HEK293 (cell line): Measurements from ENCODE around the gene LRRC53.

Experiments
- CTCF ChIA-PET: fragments of 350-600 bp; formaldehyde crosslinking; extraction: SDS; loops from one replicate; lab custom pipeline; 2021; ENCODE audit warnings: antibody characterized with exemption; lab: Yijun Ruan, JAX
- POLR2A ChIA-PET: fragments of 300-600 bp; formaldehyde crosslinking; extraction: SDS; loops from one replicate; lab custom pipeline; 2020; ENCODE audit warnings: antibody characterized with exemption, inconsistent platforms; lab: Yijun Ruan, JAX
- H3K27ac ChIP-seq: fragments of 200-500 bp; sonication (Bioruptor generic); 2 replicates; pipeline ENCODE4 v1.5.1; 2014; ENCODE audit warnings: low read depth, low read length, control low read depth, inconsistent platforms; ENCODE audit errors: extremely low read depth
- H3K36me3 ChIP-seq, 2 experiments: fragments of 200-500 bp in 1 of 2; sonication (Bioruptor generic) in 1 of 2; 1 replicate in 1 of 2; 2 replicates in 1 of 2; pipeline ENCODE4 v1.5.1; 2014 to 2017; ENCODE audit warnings: inconsistent platforms in 2 of 2, low read length in 2 of 2; ENCODE audit not compliant: control insufficient read depth in 2 of 2, insufficient read depth in 1 of 2
- H3K4me1 ChIP-seq: fragments of 200-500 bp; sonication (Bioruptor generic); 2 replicates; pipeline ENCODE4 v1.5.1; 2014; ENCODE audit warnings: mild to moderate bottlenecking, low read length, inconsistent platforms; ENCODE audit not compliant: control insufficient read depth, insufficient read depth
- H3K4me3 ChIP-seq: 2 replicates; pipeline ENCODE4 v1.5.1; 2011; ENCODE audit warnings: low read depth, mild to moderate bottlenecking, control low read depth, low read length, moderate library complexity
- H3K9me3 ChIP-seq: fragments of 200-500 bp; sonication (Bioruptor generic); 2 replicates; pipeline ENCODE4 v1.5.1; 2014; ENCODE audit warnings: low read depth, low read length, inconsistent platforms; ENCODE audit not compliant: control insufficient read depth, insufficient read depth
- GLIS2 ChIP-seq: fragments of 450-650 bp; formaldehyde crosslinking; IDR thresholded peaks from 2 replicates; pipeline ENCODE4 v1.5.1; 2016; ENCODE audit warnings: missing biosample characterization, missing genetic modification characterization
- SP7 ChIP-seq: fragments of 450-650 bp; formaldehyde crosslinking; IDR thresholded peaks from 2 replicates; pipeline ENCODE4 v1.5.1; 2016; ENCODE audit warnings: missing biosample characterization, missing genetic modification characterization
- ZBTB7A ChIP-seq: fragments of 450-650 bp; formaldehyde crosslinking; IDR thresholded peaks from 2 replicates; pipeline ENCODE4 v1.5.1; 2016; ENCODE audit warnings: low read depth, missing biosample characterization, missing genetic modification characterization
- ZFP3 ChIP-seq: fragments of 450-650 bp; formaldehyde crosslinking; IDR thresholded peaks from 2 replicates; pipeline ENCODE4 v1.5.1; 2016; ENCODE audit warnings: low read depth, missing biosample characterization, missing genetic modification characterization
- ZNF155 ChIP-seq: fragments of 450-650 bp; formaldehyde crosslinking; IDR thresholded peaks from 2 replicates; pipeline ENCODE4 v1.5.1; 2016; ENCODE audit warnings: missing biosample characterization, missing genetic modification characterization
- ZNF335 ChIP-seq: fragments of 450-650 bp; formaldehyde crosslinking; conservative IDR thresholded peaks from 2 replicates; pipeline ENCODE4 v1.5.1; 2016; ENCODE audit warnings: missing biosample characterization, missing genetic modification characterization
- TF ChIP-seq, protein P1 (sequence below): fragments of 450-650 bp; formaldehyde crosslinking; conservative IDR thresholded peaks from 2 replicates; pipeline ENCODE4 v1.5.1; 2016; ENCODE audit warnings: low read depth, missing biosample characterization, missing genetic modification characterization
- TF ChIP-seq, protein P2 (sequence below): fragments of 450-650 bp; formaldehyde crosslinking; IDR thresholded peaks from 2 replicates; pipeline ENCODE4 v1.5.1; 2016; ENCODE audit warnings: missing biosample characterization, missing genetic modification characterization
- TF ChIP-seq, protein P3 (sequence below): fragments of 450-650 bp; formaldehyde crosslinking; IDR thresholded peaks from 2 replicates; pipeline ENCODE4 v1.5.0; 2017; ENCODE audit warnings: missing biosample characterization, missing genetic modification characterization, borderline replicate concordance
- TF ChIP-seq, protein P4 (sequence below): fragments of 450-650 bp; formaldehyde crosslinking; IDR thresholded peaks from 2 replicates; pipeline ENCODE4 v1.5.1; 2016; ENCODE audit warnings: missing biosample characterization, missing genetic modification characterization, borderline replicate concordance

LRRC53 gene

DNA sequence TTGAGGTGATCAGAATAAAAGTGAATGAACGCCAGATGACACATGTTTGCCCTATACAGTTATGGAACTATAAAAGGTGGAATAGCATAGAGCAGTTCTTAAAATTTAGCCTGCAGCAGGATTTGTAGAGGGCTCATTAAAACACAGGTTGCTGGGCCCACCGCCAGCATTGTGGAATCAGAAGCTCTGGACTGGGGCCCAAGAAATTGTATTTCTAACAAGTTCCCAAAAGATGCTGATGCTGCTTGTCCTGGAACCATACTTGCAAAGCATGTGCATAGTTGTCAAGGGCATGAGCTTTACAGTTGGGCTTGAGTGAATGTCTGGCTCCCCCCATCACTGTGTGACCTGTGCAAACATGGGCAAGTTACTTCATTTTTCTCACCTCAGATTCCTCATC is 37.5 kb upstream of the LRRC53 start (continued):
- TF ChIP-seq GLIS2 (no peak), ZNF155 (tag by site-specific recombination) (no peak), ZNF335 (no peak), SP7 (tag by site-specific recombination) (no peak), ZFP3 (tag by site-specific recombination) (no peak)
- TF ChIP-seq, protein P1, sequence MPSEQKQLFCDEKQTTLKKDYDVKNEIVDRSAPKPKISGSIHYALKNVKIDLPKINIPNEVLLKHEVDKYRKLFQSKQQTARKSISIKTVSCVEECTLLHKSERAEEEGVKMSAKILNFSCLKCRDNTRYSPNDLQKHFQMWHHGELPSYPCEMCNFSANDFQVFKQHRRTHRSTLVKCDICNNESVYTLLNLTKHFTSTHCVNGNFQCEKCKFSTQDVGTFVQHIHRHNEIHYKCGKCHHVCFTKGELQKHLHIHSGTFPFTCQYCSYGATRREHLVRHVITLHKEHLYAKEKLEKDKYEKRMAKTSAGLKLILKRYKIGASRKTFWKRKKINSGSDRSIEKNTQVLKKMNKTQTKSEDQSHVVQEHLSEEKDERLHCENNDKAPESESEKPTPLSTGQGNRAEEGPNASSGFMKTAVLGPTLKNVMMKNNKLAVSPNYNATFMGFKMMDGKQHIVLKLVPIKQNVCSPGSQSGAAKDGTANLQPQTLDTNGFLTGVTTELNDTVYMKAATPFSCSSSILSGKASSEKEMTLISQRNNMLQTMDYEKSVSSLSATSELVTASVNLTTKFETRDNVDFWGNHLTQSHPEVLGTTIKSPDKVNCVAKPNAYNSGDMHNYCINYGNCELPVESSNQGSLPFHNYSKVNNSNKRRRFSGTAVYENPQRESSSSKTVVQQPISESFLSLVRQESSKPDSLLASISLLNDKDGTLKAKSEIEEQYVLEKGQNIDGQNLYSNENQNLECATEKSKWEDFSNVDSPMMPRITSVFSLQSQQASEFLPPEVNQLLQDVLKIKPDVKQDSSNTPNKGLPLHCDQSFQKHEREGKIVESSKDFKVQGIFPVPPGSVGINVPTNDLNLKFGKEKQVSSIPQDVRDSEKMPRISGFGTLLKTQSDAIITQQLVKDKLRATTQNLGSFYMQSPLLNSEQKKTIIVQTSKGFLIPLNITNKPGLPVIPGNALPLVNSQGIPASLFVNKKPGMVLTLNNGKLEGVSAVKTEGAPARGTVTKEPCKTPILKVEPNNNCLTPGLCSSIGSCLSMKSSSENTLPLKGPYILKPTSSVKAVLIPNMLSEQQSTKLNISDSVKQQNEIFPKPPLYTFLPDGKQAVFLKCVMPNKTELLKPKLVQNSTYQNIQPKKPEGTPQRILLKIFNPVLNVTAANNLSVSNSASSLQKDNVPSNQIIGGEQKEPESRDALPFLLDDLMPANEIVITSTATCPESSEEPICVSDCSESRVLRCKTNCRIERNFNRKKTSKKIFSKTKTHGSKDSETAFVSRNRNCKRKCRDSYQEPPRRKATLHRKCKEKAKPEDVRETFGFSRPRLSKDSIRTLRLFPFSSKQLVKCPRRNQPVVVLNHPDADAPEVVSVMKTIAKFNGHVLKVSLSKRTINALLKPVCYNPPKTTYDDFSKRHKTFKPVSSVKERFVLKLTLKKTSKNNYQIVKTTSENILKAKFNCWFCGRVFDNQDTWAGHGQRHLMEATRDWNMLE (tag by site-specific recombination) = no peak

DNA sequence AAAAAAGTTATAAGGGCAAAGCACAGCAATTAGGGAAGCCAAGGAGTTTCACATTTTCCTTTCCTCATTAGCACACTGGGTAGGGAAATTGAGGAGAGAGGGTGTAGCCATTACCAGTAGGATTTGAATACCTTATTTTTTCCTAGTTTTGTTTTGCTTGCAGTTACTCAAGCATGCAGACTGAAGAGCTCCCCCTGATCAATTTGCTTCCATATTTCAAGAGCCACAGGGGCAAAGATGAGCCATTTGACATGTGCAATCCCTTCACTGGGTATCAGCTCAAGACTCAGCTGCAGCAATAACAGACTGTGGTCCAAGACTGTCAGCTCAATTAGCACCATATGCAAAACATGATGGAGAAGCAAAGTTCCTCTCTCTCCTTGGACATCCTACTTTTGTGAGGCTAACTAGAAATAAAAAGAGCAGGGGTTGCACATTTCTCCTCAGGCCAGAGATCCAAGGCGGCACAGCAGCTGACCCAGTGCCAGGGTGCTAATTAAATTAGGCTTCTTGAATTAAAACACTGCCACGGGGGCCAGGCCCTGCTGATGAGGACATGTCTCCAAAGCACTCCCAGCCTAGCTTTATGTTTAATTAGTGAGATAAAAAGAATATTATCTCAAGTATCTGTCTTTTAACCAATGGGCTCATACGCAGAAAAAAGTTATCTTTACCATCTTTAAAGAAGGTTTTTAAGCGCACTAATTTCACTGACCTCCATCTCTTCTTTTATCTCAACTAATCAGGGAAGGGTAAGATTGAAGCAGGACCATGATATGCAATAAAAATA is 36.7 kb upstream of the LRRC53 start:
- H3K36me3 ChIP-seq = no peaks in the 10 kb centered on the region
- no peaks in the 10 kb centered on the region for H3K9me3 ChIP-seq
- H3K4me3 ChIP-seq = no peak overlapping the region
- H3K27ac ChIP-seq = no peak overlapping the region
- POLR2A ChIA-PET = no interaction called here
- TF ChIP-seq ZBTB7A (tag by site-specific recombination) = no peak
- TF ChIP-seq, protein P2, sequence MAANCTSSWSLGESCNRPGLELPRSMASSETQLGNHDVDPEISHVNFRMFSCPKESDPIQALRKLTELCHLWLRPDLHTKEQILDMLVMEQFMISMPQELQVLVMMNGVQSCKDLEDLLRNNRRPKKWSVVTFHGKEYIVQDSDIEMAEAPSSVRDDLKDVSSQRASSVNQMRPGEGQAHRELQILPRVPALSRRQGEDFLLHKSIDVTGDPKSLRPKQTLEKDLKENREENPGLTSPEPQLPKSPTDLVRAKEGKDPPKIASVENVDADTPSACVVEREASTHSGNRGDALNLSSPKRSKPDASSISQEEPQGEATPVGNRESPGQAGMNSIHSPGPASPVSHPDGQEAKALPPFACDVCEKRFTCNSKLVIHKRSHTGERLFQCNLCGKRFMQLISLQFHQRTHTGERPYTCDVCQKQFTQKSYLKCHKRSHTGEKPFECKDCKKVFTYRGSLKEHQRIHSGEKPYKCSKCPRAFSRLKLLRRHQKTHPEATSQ (tag by site-specific recombination) = no peak
- TF ChIP-seq, protein P3, sequence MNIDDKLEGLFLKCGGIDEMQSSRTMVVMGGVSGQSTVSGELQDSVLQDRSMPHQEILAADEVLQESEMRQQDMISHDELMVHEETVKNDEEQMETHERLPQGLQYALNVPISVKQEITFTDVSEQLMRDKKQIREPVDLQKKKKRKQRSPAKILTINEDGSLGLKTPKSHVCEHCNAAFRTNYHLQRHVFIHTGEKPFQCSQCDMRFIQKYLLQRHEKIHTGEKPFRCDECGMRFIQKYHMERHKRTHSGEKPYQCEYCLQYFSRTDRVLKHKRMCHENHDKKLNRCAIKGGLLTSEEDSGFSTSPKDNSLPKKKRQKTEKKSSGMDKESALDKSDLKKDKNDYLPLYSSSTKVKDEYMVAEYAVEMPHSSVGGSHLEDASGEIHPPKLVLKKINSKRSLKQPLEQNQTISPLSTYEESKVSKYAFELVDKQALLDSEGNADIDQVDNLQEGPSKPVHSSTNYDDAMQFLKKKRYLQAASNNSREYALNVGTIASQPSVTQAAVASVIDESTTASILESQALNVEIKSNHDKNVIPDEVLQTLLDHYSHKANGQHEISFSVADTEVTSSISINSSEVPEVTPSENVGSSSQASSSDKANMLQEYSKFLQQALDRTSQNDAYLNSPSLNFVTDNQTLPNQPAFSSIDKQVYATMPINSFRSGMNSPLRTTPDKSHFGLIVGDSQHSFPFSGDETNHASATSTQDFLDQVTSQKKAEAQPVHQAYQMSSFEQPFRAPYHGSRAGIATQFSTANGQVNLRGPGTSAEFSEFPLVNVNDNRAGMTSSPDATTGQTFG (tag by site-specific recombination) = no peak
- TF ChIP-seq, protein P4, sequence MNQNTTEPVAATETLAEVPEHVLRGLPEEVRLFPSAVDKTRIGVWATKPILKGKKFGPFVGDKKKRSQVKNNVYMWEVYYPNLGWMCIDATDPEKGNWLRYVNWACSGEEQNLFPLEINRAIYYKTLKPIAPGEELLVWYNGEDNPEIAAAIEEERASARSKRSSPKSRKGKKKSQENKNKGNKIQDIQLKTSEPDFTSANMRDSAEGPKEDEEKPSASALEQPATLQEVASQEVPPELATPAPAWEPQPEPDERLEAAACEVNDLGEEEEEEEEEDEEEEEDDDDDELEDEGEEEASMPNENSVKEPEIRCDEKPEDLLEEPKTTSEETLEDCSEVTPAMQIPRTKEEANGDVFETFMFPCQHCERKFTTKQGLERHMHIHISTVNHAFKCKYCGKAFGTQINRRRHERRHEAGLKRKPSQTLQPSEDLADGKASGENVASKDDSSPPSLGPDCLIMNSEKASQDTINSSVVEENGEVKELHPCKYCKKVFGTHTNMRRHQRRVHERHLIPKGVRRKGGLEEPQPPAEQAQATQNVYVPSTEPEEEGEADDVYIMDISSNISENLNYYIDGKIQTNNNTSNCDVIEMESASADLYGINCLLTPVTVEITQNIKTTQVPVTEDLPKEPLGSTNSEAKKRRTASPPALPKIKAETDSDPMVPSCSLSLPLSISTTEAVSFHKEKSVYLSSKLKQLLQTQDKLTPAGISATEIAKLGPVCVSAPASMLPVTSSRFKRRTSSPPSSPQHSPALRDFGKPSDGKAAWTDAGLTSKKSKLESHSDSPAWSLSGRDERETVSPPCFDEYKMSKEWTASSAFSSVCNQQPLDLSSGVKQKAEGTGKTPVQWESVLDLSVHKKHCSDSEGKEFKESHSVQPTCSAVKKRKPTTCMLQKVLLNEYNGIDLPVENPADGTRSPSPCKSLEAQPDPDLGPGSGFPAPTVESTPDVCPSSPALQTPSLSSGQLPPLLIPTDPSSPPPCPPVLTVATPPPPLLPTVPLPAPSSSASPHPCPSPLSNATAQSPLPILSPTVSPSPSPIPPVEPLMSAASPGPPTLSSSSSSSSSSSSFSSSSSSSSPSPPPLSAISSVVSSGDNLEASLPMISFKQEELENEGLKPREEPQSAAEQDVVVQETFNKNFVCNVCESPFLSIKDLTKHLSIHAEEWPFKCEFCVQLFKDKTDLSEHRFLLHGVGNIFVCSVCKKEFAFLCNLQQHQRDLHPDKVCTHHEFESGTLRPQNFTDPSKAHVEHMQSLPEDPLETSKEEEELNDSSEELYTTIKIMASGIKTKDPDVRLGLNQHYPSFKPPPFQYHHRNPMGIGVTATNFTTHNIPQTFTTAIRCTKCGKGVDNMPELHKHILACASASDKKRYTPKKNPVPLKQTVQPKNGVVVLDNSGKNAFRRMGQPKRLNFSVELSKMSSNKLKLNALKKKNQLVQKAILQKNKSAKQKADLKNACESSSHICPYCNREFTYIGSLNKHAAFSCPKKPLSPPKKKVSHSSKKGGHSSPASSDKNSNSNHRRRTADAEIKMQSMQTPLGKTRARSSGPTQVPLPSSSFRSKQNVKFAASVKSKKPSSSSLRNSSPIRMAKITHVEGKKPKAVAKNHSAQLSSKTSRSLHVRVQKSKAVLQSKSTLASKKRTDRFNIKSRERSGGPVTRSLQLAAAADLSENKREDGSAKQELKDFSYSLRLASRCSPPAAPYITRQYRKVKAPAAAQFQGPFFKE = no peak
- no peaks in the 10 kb centered on the region for H3K4me1 ChIP-seq
- CTCF ChIA-PET = interaction anchor here (0.9 kb wide), 1 partner anchor 76 kb away, joined by 4 read pairs; no protein-coding TSS in a partner anchor
